Stimulated activated naive CD4-positive, alpha-beta T cell treated with Interleukin-2 at 50 U/mL for 16 hours (primary cell): ENCODE results near the gene STIMATE.

ENCODE experiments used
- DNase-seq: peaks from one replicate; lab custom pipeline; 2025; lab: John Stamatoyannopoulos, UW

Gene STIMATE

GRCh38 chr3:52866427-52866826 lies 30.9 kb downstream of the STIMATE start:
- no peak for DNase-seq

GRCh38 chr3:52865994-52866393 lies 31.4 kb downstream of the STIMATE start:
- DNase-seq = no peak

- DNase-seq = no peak
Measured at GRCh38 chr3:52860424-52860768, 37.0 kb downstream of the STIMATE start.

GRCh38 chr3:52859686-52860423 lies 37.5 kb downstream of the STIMATE start:
- DNase-seq = no peak

- no peak for DNase-seq
Measured at GRCh38 chr3:52857864-52858263, 39.5 kb downstream of the STIMATE start.

- no peak for DNase-seq
Measured at GRCh38 chr3:52857133-52857532, 40.2 kb downstream of the STIMATE start.

GRCh38 chr3:52856666-52857065 lies 40.7 kb downstream of the STIMATE start:
- DNase-seq = no peak

- no peak for DNase-seq
Measured at GRCh38 chr3:52854013-52854412, 43.3 kb downstream of the STIMATE start.

- DNase-seq = no peak
Measured at GRCh38 chr3:52852419-52852818, 44.9 kb downstream of the STIMATE start.

GRCh38 chr3:52851348-52851747 lies 46.0 kb downstream of the STIMATE start:
- no peak for DNase-seq

GRCh38 chr3:52849656-52850055 lies 47.7 kb downstream of the STIMATE start:
- no peak for DNase-seq

- no peak for DNase-seq
Measured at GRCh38 chr3:52848617-52849016, 48.7 kb downstream of the STIMATE start.

GRCh38 chr3:52847726-52848125 lies 49.6 kb downstream of the STIMATE start:
- DNase-seq = no peak

GRCh38 chr3:52847241-52847640 lies 50.1 kb downstream of the STIMATE start:
- DNase-seq = no peak

- no peak for DNase-seq
Measured at GRCh38 chr3:52846432-52846965, 50.8 kb downstream of the STIMATE start.

- no peak for DNase-seq
Measured at GRCh38 chr3:52845691-52846431, 51.5 kb downstream of the STIMATE start.

- no peak for DNase-seq
Measured at GRCh38 chr3:52845157-52845556, 52.2 kb downstream of the STIMATE start.

GRCh38 chr3:52844290-52844975 lies 52.9 kb downstream of the STIMATE start:
- DNase-seq = no peak

GRCh38 chr3:52843881-52844280 lies 53.5 kb downstream of the STIMATE start:
- no peak for DNase-seq

GRCh38 chr3:52843108-52843865 lies 54.1 kb downstream of the STIMATE start:
- DNase-seq = no peak

- DNase-seq = no peak
Measured at GRCh38 chr3:52842424-52842823, 54.9 kb downstream of the STIMATE start.

- DNase-seq = no peak
Measured at GRCh38 chr3:52841981-52842340, 55.4 kb downstream of the STIMATE start.
